ENCODE results near the gene RALGAPA2.

The RALGAPA2 gene

GRCh38 chr20:20549704-20550103 is 162.7 kb downstream of the RALGAPA2 start (continued):
- no peak for TF ChIP-seq TSHZ2 (CRISPR knock-in tag; IDR thresholded peaks at IDR 0.05)
- no peak for TF ChIP-seq ISL1 (CRISPR knock-in tag; IDR thresholded peaks at IDR 0.05)
- TF ChIP-seq TOX (CRISPR knock-in tag; IDR thresholded peaks at IDR 0.05; ENCODE audit: borderline replicate concordance) = no peak

- TF ChIP-seq ISL1 (CRISPR knock-in tag; IDR thresholded peaks at IDR 0.05) (no peak), TOX (CRISPR knock-in tag; IDR thresholded peaks at IDR 0.05; ENCODE audit: borderline replicate concordance) (no peak)
- ATAC-seq = no peak
Observed at GRCh38 chr20:20549267-20549612, 163.2 kb downstream of the RALGAPA2 start.

GRCh38 chr20:20548527-20549266 is 163.7 kb downstream of the RALGAPA2 start:
- no peak for ATAC-seq

GRCh38 chr20:20547876-20548266 is 164.6 kb downstream of the RALGAPA2 start:
- no peak for TF ChIP-seq ZFP30 (CRISPR knock-in tag; IDR thresholded peaks at IDR 0.05)
- ATAC-seq = no peak

More at GRCh38 chr20:20548527-20549266, 163.7 kb downstream of the RALGAPA2 start:
- TF ChIP-seq BACH2 (CRISPR knock-in tag; IDR thresholded peaks at IDR 0.05; ENCODE audit: borderline replicate concordance) = no peak
- no peak for TF ChIP-seq SNAI2 (CRISPR knock-in tag; IDR thresholded peaks at IDR 0.05)
- TF ChIP-seq CSRNP3 (CRISPR knock-in tag; IDR thresholded peaks at IDR 0.05) = no peak
- TF ChIP-seq ZNF565 (CRISPR knock-in tag; conservative IDR thresholded peaks at IDR 0.05; ENCODE audit: low read depth) = no peak
- no peak for TF ChIP-seq TSHZ2 (CRISPR knock-in tag; IDR thresholded peaks at IDR 0.05)

- ATAC-seq = no peak
- TF ChIP-seq CSRNP3 (CRISPR knock-in tag; IDR thresholded peaks at IDR 0.05) = no peak
- TF ChIP-seq PATZ1 (CRISPR knock-in tag; IDR thresholded peaks at IDR 0.05; ENCODE audit: borderline replicate concordance) = no peak
- no peak for TF ChIP-seq ZC3H10 (CRISPR knock-in tag; IDR thresholded peaks at IDR 0.05)
- TF ChIP-seq TCF4 (CRISPR knock-in tag; IDR thresholded peaks at IDR 0.05; ENCODE audit: borderline replicate concordance) = no peak
- no peak for TF ChIP-seq CSDC2 (CRISPR knock-in tag; IDR thresholded peaks at IDR 0.05)
- no peak for TF ChIP-seq TOX (CRISPR knock-in tag; IDR thresholded peaks at IDR 0.05; ENCODE audit: borderline replicate concordance)
- no peak for TF ChIP-seq SNAI2 (CRISPR knock-in tag; IDR thresholded peaks at IDR 0.05)
- no peak for TF ChIP-seq ZNF70 (CRISPR knock-in tag; IDR thresholded peaks at IDR 0.05)
- TF ChIP-seq ZFP30 (CRISPR knock-in tag; IDR thresholded peaks at IDR 0.05) = no peak
- TF ChIP-seq ISL1 (CRISPR knock-in tag; IDR thresholded peaks at IDR 0.05) = no peak
- no peak for TF ChIP-seq CREB5 (CRISPR knock-in tag; IDR thresholded peaks at IDR 0.05; ENCODE audit: low read depth)
- no peak for TF ChIP-seq ZNF565 (CRISPR knock-in tag; conservative IDR thresholded peaks at IDR 0.05; ENCODE audit: low read depth)
- TF ChIP-seq RARB (CRISPR knock-in tag; IDR thresholded peaks at IDR 0.05) = no peak
- no peak for TF ChIP-seq ESRRG (CRISPR knock-in tag; IDR thresholded peaks at IDR 0.05)
- no peak for TF ChIP-seq TSHZ2 (CRISPR knock-in tag; IDR thresholded peaks at IDR 0.05)
Observed at GRCh38 chr20:20547221-20547875, 165.1 kb downstream of the RALGAPA2 start.
